ENCODE data around the gene NXPE1. TPM values are rescaled to one million over a fixed set of nuclear protein-coding genes. Genes with fewer than 3 reads are reported as not detected.
"Not testable (repeated sequence)": the region's sequence is repeated elsewhere in the genome, so short reads cannot be mapped to it uniquely, and the experiment has no call there.

Gene NXPE1
- total RNA-seq, 1 donor from 2014 or later, result not detected

- no peak for DNase-seq (ENCODE audit: low spot score in 2 of 2)
- TF ChIP-seq CTCF (IDR thresholded peaks at IDR 0.05), result no peak
- no peak overlapping the region for H3K4me3 ChIP-seq
- peaks cover 0 to 6% of the 10 kb centered on the region in 2 donors for H3K9me3 ChIP-seq
- H3K4me1 ChIP-seq, result no peaks in the 10 kb centered on the region
- H3K27ac ChIP-seq, result no peak overlapping the region
- intact Hi-C loops (cut with DNase I), result no loop called here
- H3K36me3 ChIP-seq, result no peaks in the 10 kb centered on the region
- H3K27me3 ChIP-seq, result no peaks in the 10 kb centered on the region
These were observed 45.7 kb upstream of the NXPE1 start for GRCh38 chr11:114605370-114605769.

GRCh38 chr11:114604886-114605285 lies 45.2 kb upstream of the NXPE1 start:
- no peaks in the 10 kb centered on the region for H3K27me3 ChIP-seq
- H3K27ac ChIP-seq, result no peak overlapping the region
- no peak overlapping the region for H3K4me3 ChIP-seq
- H3K36me3 ChIP-seq, result no peaks in the 10 kb centered on the region
- TF ChIP-seq CTCF (IDR thresholded peaks at IDR 0.05), result no peak
- intact Hi-C loops (cut with DNase I), result no loop called here
- H3K4me1 ChIP-seq, result no peaks in the 10 kb centered on the region
- no peak for DNase-seq (ENCODE audit: low spot score in 2 of 2)
- H3K9me3 ChIP-seq, result peaks cover 0 to 6% of the 10 kb centered on the region in 2 donors

- no peak for TF ChIP-seq CTCF (IDR thresholded peaks at IDR 0.05)
- no peaks in the 10 kb centered on the region for H3K4me1 ChIP-seq
- H3K9me3 ChIP-seq, result peaks cover 0 to 6% of the 10 kb centered on the region in 2 donors
- no peak overlapping the region for H3K27ac ChIP-seq
- no peaks in the 10 kb centered on the region for H3K27me3 ChIP-seq
- no peaks in the 10 kb centered on the region for H3K36me3 ChIP-seq
- intact Hi-C loops (cut with DNase I), result no loop called here
- no peak for DNase-seq (ENCODE audit: low spot score in 2 of 2)
- H3K4me3 ChIP-seq, result no peak overlapping the region
These were observed 44.6 kb upstream of the NXPE1 start for GRCh38 chr11:114604179-114604813.

GRCh38 chr11:114603151-114603550 lies 43.5 kb upstream of the NXPE1 start:
- H3K9me3 ChIP-seq; H3K27me3 ChIP-seq; DNase-seq (ENCODE audit: low spot score in 2 of 2); intact Hi-C loops (cut with DNase I); H3K4me1 ChIP-seq; H3K36me3 ChIP-seq; H3K4me3 ChIP-seq; H3K27ac ChIP-seq: not testable (repeated sequence)

- Histone ChIP-seq H3K4me3 (no peak overlapping the region), H3K9me3 (no peaks in the 10 kb centered on the region), H3K36me3 (no peaks in the 10 kb centered on the region), H3K27ac (no peak overlapping the region), H3K4me1 (no peaks in the 10 kb centered on the region), H3K27me3 (no peaks in the 10 kb centered on the region)
- intact Hi-C loops (cut with DNase I), result no loop called here
- no peak for DNase-seq (ENCODE audit: low spot score in 2 of 2)
- TF ChIP-seq CTCF (IDR thresholded peaks at IDR 0.05), result no peak
These were observed 38.8 kb upstream of the NXPE1 start for GRCh38 chr11:114598461-114598860.

- Histone ChIP-seq H3K36me3 (no peaks in the 10 kb centered on the region), H3K4me1 (no peaks in the 10 kb centered on the region), H3K9me3 (no peaks in the 10 kb centered on the region), H3K27ac (no peak overlapping the region), H3K4me3 (no peak overlapping the region), H3K27me3 (no peaks in the 10 kb centered on the region)
- intact Hi-C loops (cut with DNase I), result no loop called here
- TF ChIP-seq CTCF (IDR thresholded peaks at IDR 0.05), result no peak
- no peak for DNase-seq (ENCODE audit: low spot score in 2 of 2)
These were observed 36.7 kb upstream of the NXPE1 start for GRCh38 chr11:114596175-114596919.

Measured in ascending aorta (tissue), 2 donors.